H1 (cell line): Measurements from ENCODE around the gene FTCDNL1. TPM values are rescaled to one million over a fixed set of nuclear protein-coding genes. Genes with fewer than 3 reads are reported as not detected.

ENCODE experiments used
- CTCF ChIA-PET: fragments of 300-600 bp; sonication (Branson Sonifier 250); formaldehyde crosslinking; loops from one replicate; lab custom pipeline; 2021; ENCODE audit not compliant: partially characterized antibody; lab: Charles Lee
- POLR2A ChIA-PET: fragments of 300-600 bp; sonication (Branson Sonifier 250); formaldehyde crosslinking; loops from one replicate; lab custom pipeline; 2021; ENCODE audit warnings: inconsistent platforms; ENCODE audit not compliant: partially characterized antibody; lab: Charles Lee
- DNase-seq, 2 experiments: peaks; one replicate each; pipeline versions ENCODE4 v3.0.0 to v3.0.0-alpha.2; 2010 to 2022; ENCODE audit warnings: low spot score in 2 of 2, low read depth in 1 of 2, mixed read lengths in 1 of 2
- FAIRE-seq: peaks from 2 replicates; lab custom pipeline; 2011; peaks lifted over from hg19 to GRCh38; lab: Jason Lieb, UNC
- H2AFZ ChIP-seq: 2 replicates; pipeline ENCODE4 v1.8.1; 2012; ENCODE audit warnings: low read length, inconsistent platforms
- H2AK5ac ChIP-seq: 2 replicates; pipeline ENCODE4 v1.6.1; 2013; ENCODE audit warnings: low read depth, low read length
- H2BK120ac ChIP-seq: replicated peaks from 2 replicates; pipeline ENCODE3; 2013; ENCODE audit warnings: low read depth, low read length, inconsistent platforms
- H2BK12ac ChIP-seq: 2 replicates; pipeline ENCODE4 v1.6.1; 2013; ENCODE audit warnings: low read depth, low read length
- H2BK15ac ChIP-seq: 2 replicates; pipeline ENCODE4 v1.6.1; 2013; ENCODE audit warnings: low read length
- H2BK20ac ChIP-seq: 2 replicates; pipeline ENCODE4 v1.6.1; 2013; ENCODE audit warnings: low read length
- H2BK5ac ChIP-seq: 2 replicates; pipeline ENCODE4 v1.6.1; 2013; ENCODE audit warnings: low read depth, low read length
- H3K14ac ChIP-seq: 2 replicates; pipeline ENCODE4 v1.6.1; 2013; ENCODE audit warnings: inconsistent platforms; ENCODE audit not compliant: insufficient read length
- H3K18ac ChIP-seq: 2 replicates; pipeline ENCODE4 v1.6.1; 2013; ENCODE audit warnings: low read length; ENCODE audit errors: extremely low read depth
- H3K23ac ChIP-seq: 2 replicates; pipeline ENCODE4 v1.6.1; 2013; ENCODE audit warnings: inconsistent platforms; ENCODE audit not compliant: insufficient read length
- H3K23me2 ChIP-seq: 2 replicates; pipeline ENCODE4 v1.6.1; 2013; ENCODE audit warnings: low read depth, low read length
- H3K27ac ChIP-seq: 2 replicates; pipeline ENCODE4 v1.6.1; 2011; ENCODE audit warnings: low read depth, low read length, inconsistent platforms
- H3K27me3 ChIP-seq, 4 experiments: replicated peaks in 1 of 4; 1 replicate in 1 of 4; 2 replicates in 3 of 4; pipeline versions ENCODE4 v1.6.1 to v1.8.1; 2011 to 2013; ENCODE audit warnings: low read length in 3 of 4, mild to moderate bottlenecking in 3 of 4, inconsistent platforms in 2 of 4, mixed read lengths in 2 of 4, moderate library complexity in 1 of 4; ENCODE audit not compliant: control insufficient read depth in 3 of 4, insufficient read depth in 3 of 4; ENCODE audit errors: extremely low read depth in 1 of 4
- H3K36me3 ChIP-seq, 4 experiments: 2 replicates each; pipeline versions ENCODE4 v1.6.1 to v1.8.1; 2011 to 2013; ENCODE audit warnings: mild to moderate bottlenecking in 4 of 4, low read length in 3 of 4, moderate library complexity in 2 of 4, control low read depth in 1 of 4, inconsistent platforms in 1 of 4; ENCODE audit not compliant: insufficient read depth in 4 of 4, control insufficient read depth in 2 of 4
- H3K4ac ChIP-seq: replicated peaks from 2 replicates; pipeline ENCODE3; 2013; ENCODE audit warnings: low read length, low read depth, mixed read lengths, inconsistent platforms; ENCODE audit not compliant: insufficient read length
- H3K4me1 ChIP-seq, 4 experiments: replicated peaks in 1 of 4; 1 replicate in 1 of 4; 2 replicates in 3 of 4; pipeline versions ENCODE4 v1.6.1 to v1.8.1; 2011 to 2013; ENCODE audit warnings: low read length in 3 of 4, inconsistent platforms in 2 of 4, mixed read lengths in 1 of 4; ENCODE audit not compliant: insufficient read depth in 4 of 4, control insufficient read depth in 3 of 4
- H3K4me2 ChIP-seq, 2 experiments: 2 replicates each; pipeline versions ENCODE4 v1.6.1 to v1.8.1; 2011 to 2013; ENCODE audit warnings: low read depth in 2 of 2, low read length in 2 of 2, control low read depth in 1 of 2, inconsistent platforms in 1 of 2, mild to moderate bottlenecking in 1 of 2; ENCODE audit not compliant: insufficient read depth in 1 of 2
- H3K4me3 ChIP-seq, 4 experiments: fragments of 200-600, 300-600 bp in 1 of 4; sonication (generic), shearing (Covaris generic), sonication (Bioruptor Twin) in 1 of 4; 2 replicates each; pipeline versions ENCODE4 v1.5.1 to v1.8.1; 2011 to 2016; ENCODE audit warnings: low read length in 4 of 4, low read depth in 3 of 4, control low read depth in 2 of 4, inconsistent platforms in 2 of 4, mild to moderate bottlenecking in 2 of 4, mixed read lengths in 1 of 4, moderate library complexity in 1 of 4; ENCODE audit not compliant: insufficient read depth in 2 of 4; ENCODE audit errors: extremely low read depth in 1 of 4
- H3K56ac ChIP-seq: replicated peaks from 2 replicates; pipeline ENCODE3; 2013; ENCODE audit warnings: low read depth, mild to moderate bottlenecking, mixed read lengths, low read length, inconsistent platforms; ENCODE audit not compliant: insufficient read length
- H3K79me1 ChIP-seq: 2 replicates; pipeline ENCODE4 v1.6.1; 2013; ENCODE audit warnings: low read depth, low read length, control low read depth
- H3K79me2 ChIP-seq, 2 experiments: 2 replicates each; pipeline versions ENCODE4 v1.6.1 to v1.8.1; 2012 to 2013; ENCODE audit warnings: low read length in 2 of 2, mild to moderate bottlenecking in 2 of 2, inconsistent platforms in 1 of 2; ENCODE audit not compliant: insufficient read depth in 2 of 2, control insufficient read depth in 1 of 2
- H3K9ac ChIP-seq, 4 experiments: replicated peaks in 1 of 4; 1 replicate in 1 of 4; 2 replicates in 3 of 4; pipeline versions ENCODE4 v1.6.1 to v1.8.1; 2011 to 2013; ENCODE audit warnings: low read depth in 3 of 4, low read length in 3 of 4, control low read depth in 2 of 4, mild to moderate bottlenecking in 2 of 4, moderate library complexity in 2 of 4, inconsistent platforms in 1 of 4; ENCODE audit errors: extremely low read depth in 1 of 4
- H3K9me3 ChIP-seq, 2 experiments: 2 replicates each; pipeline versions ENCODE4 v1.6.1 to v1.8.1; 2012 to 2013; ENCODE audit warnings: mild to moderate bottlenecking in 2 of 2, moderate library complexity in 2 of 2, control low read depth in 1 of 2, inconsistent platforms in 1 of 2, low read depth in 1 of 2, low read length in 1 of 2, mixed read lengths in 1 of 2; ENCODE audit not compliant: insufficient read depth in 2 of 2
- H4K20me1 ChIP-seq, 2 experiments: replicated peaks in 1 of 2; 2 replicates each; pipeline versions ENCODE3 to v1.8.1; 2011 to 2013; ENCODE audit warnings: inconsistent platforms in 2 of 2, low read length in 2 of 2, mild to moderate bottlenecking in 1 of 2; ENCODE audit not compliant: insufficient read depth in 2 of 2, control insufficient read depth in 1 of 2
- H4K5ac ChIP-seq: 2 replicates; pipeline ENCODE4 v1.6.1; 2013; ENCODE audit warnings: low read length, low read depth, mixed read lengths, inconsistent platforms; ENCODE audit not compliant: insufficient read length
- H4K8ac ChIP-seq: 2 replicates; pipeline ENCODE4 v1.8.0; 2013; ENCODE audit warnings: mild to moderate bottlenecking, moderate library complexity, low read length, inconsistent platforms; ENCODE audit not compliant: insufficient read depth; ENCODE audit errors: extremely low read depth
- H4K91ac ChIP-seq: replicated peaks from 2 replicates; pipeline ENCODE3; 2013; ENCODE audit warnings: low read length, mixed read lengths, inconsistent platforms; ENCODE audit not compliant: insufficient read length
- RFX5 ChIP-seq: IDR thresholded peaks from 2 replicates; pipeline ENCODE4 v1.6.1; 2011; ENCODE audit warnings: low read depth, low read length, improper control_type of control experiment, borderline replicate concordance
- WGBS, 2 experiments: shearing (Covaris generic) in 1 of 2; methylation state at CpG; one replicate each; pipeline versions ENCODE4 v1.1.6 to v1.1.7; 2013 to 2015; ENCODE audit warnings: low lambda C conversion rate in 2 of 2, mixed read lengths in 2 of 2, inconsistent platforms in 1 of 2, low coverage in 1 of 2, missing lambda C conversion rate in 1 of 2; ENCODE audit not compliant: insufficient replicate concordance in 2 of 2, insufficient coverage in 1 of 2, insufficient read length in 1 of 2; ENCODE audit errors: extremely low coverage in 1 of 2, missing lambda C conversion rate in 1 of 2; 5-methylcytosine and 5-hydroxymethylcytosine counted together
- polyA plus RNA-seq, 7 experiments: library from polyadenylated mRNA; depleted of rRNA in 3 of 7; stranded (reverse) in 5 of 7; unstranded in 2 of 7; fragments of >200 nt in 5 of 7; fragments of 200-250 nt in 2 of 7; gene quantifications; 1 replicate in 5 of 7; 2 replicates in 1 of 7; 4 replicates in 1 of 7; pipeline versions ENCODE4 v1.2.1 to v1.2.3, GENCODE V29; 2011 to 2013; ENCODE audit warnings: missing spikeins in 2 of 7, mixed read lengths in 2 of 7
- total RNA-seq: library from RNA; stranded (reverse); fragmentation: NEBNext Ultra II Directional; extraction: Animal tissue kit (Norgen Biotek cat#: 25700); gene quantifications from 2 replicates; pipeline ENCODE4 v1.2.1, GENCODE V29; 2021

The FTCDNL1 gene
- total and polyA plus RNA-seq, 2 of the 8 experiments (the other 6 are each of a cell fraction or from before 2014, with no cell fraction given), result 0.41 to 0.97 TPM

GRCh38 chr2:199875400-199875799, 24.4 kb upstream of the FTCDNL1 start:
- POLR2A ChIA-PET, result interaction anchor here (1.0 kb wide), 1 partner anchor 10 kb away, joined by 3 read pairs; no protein-coding TSS in a partner anchor
- no peak for DNase-seq

More at GRCh38 chr2:199875400-199875799, 24.4 kb upstream of the FTCDNL1 start:
- Histone ChIP-seq H2AFZ (no peak overlapping the region), H2BK120ac (no peak overlapping the region), H3K23ac (no peak overlapping the region), H2AK5ac (no peak overlapping the region), H3K4me3 (no peak overlapping the region), H3K9ac (no peak overlapping the region), H4K5ac (no peak overlapping the region), H3K4me2 (no peak overlapping the region), H3K27ac (no peak overlapping the region), H3K14ac (no peak overlapping the region), H3K4me1 (peaks cover 0 to 6% (median 0%) of the 10 kb centered on the region in 4 experiments; a peak in 2 of 7 replicates), H2BK15ac (no peak overlapping the region), H3K23me2 (no peaks in the 10 kb centered on the region), H3K79me1 (no peaks in the 10 kb centered on the region), H2BK12ac (no peak overlapping the region), H3K79me2 (no peaks in the 10 kb centered on the region), H3K9me3 (peaks cover 14 to 24% of the 10 kb centered on the region in 2 experiments), H2BK20ac (no peak overlapping the region), H3K56ac (no peak overlapping the region), H3K18ac (no peak overlapping the region), H4K20me1 (no peaks in the 10 kb centered on the region), H2BK5ac (no peak overlapping the region), H4K91ac (no peak overlapping the region), H3K27me3 (no peaks in the 10 kb centered on the region), H4K8ac (no peak overlapping the region), H3K4ac (no peak overlapping the region), H3K36me3 (peaks cover 0 to 3% (median 0%) of the 10 kb centered on the region in 4 experiments; a peak in 1 of 8 replicates)
- 86% methylated on average over 1 of the region's 1 CpG; no CpG with 5 or more reads in 1 of the 2 experiments for WGBS, 2 experiments
- TF ChIP-seq RFX5, result no peak
- no peak for FAIRE-seq
- CTCF ChIA-PET, result interaction anchor here (0.6 kb wide), 1 partner anchor 63 kb away, joined by 5 read pairs; no protein-coding TSS in a partner anchor
